EL (cell line): ENCODE data around the gene ECT2L.

Source experiments
- DNase-seq: peaks from one replicate; pipeline ENCODE4 v3.0.0-alpha.2; 2016

The ECT2L gene

GRCh38 chr6:138795809-138796603 is at the start of gene ECT2L:
Gene ECT2L, plus strand, starts transcription at chr6:138796087. Its CDS starts 17,188 bp downstream, at chr6:138813275.
- peak; percentile 56 for DNase-seq

- no peak for DNase-seq
Observed at GRCh38 chr6:138752017-138752416, 43.9 kb upstream of the ECT2L start.

GRCh38 chr6:138757136-138757535 is 38.8 kb upstream of the ECT2L start:
- DNase-seq: peak; percentile 7

- peak; percentile 26 for DNase-seq
Observed at GRCh38 chr6:138765896-138766655, 29.8 kb upstream of the ECT2L start.

GRCh38 chr6:138769102-138769676 is 26.7 kb upstream of the ECT2L start:
- no peak for DNase-seq

GRCh38 chr6:138772596-138773176 is 23.2 kb upstream of the ECT2L start:
- DNase-seq: no peak

GRCh38 chr6:138773177-138774091 is 22.5 kb upstream of the ECT2L start, which contains the start of gene CCDC28A:
Gene CCDC28A, plus strand, starts transcription at chr6:138773769. Its CDS starts 2,352 bp downstream, at chr6:138776121.
- peak; percentile 96 for DNase-seq

- no peak for DNase-seq
Observed at GRCh38 chr6:138774370-138774769, 21.5 kb upstream of the ECT2L start.

GRCh38 chr6:138776659-138777058 is 19.2 kb upstream of the ECT2L start:
- DNase-seq: no peak

- no peak for DNase-seq
Observed at GRCh38 chr6:138778331-138778730, 17.6 kb upstream of the ECT2L start.

- DNase-seq: no peak
Observed at GRCh38 chr6:138782243-138782642, 13.6 kb upstream of the ECT2L start.

- DNase-seq: no peak
Observed at GRCh38 chr6:138785079-138785478, 10.8 kb upstream of the ECT2L start.

GRCh38 chr6:138785980-138786379 is 9.9 kb upstream of the ECT2L start:
- DNase-seq: no peak

GRCh38 chr6:138787138-138787537 is 8.7 kb upstream of the ECT2L start:
- no peak for DNase-seq

- no peak for DNase-seq
Observed at GRCh38 chr6:138796771-138797170, 884 bp downstream of the ECT2L start.

- DNase-seq: no peak
Observed at GRCh38 chr6:138797806-138798446, 2.0 kb downstream of the ECT2L start.

GRCh38 chr6:138800377-138801150 is 4.7 kb downstream of the ECT2L start:
- no peak for DNase-seq

GRCh38 chr6:138803331-138803730 is 7.4 kb downstream of the ECT2L start:
- no peak for DNase-seq

GRCh38 chr6:138803861-138804260 is 8.0 kb downstream of the ECT2L start:
- DNase-seq: no peak

GRCh38 chr6:138805016-138805765 is 9.3 kb downstream of the ECT2L start:
- DNase-seq: peak; percentile 16
